ENCODE results near the gene MAP3K14. TPM values are rescaled to one million over a fixed set of nuclear protein-coding genes. Genes with fewer than 3 reads are reported as not detected.

MAP3K14 gene
- total RNA-seq, 1 donor from 2014 or later = 6.3 TPM

- no peak for ATAC-seq
Measured at GRCh38 chr17:45232514-45233422, 84.1 kb downstream of the MAP3K14 start.

GRCh38 chr17:45231481-45232116 is 85.2 kb downstream of the MAP3K14 start:
- ATAC-seq = no peak

GRCh38 chr17:45230787-45231480 is 85.9 kb downstream of the MAP3K14 start:
- peak; percentile 45 for ATAC-seq

- no peak for ATAC-seq
Measured at GRCh38 chr17:45230410-45230786, 86.4 kb downstream of the MAP3K14 start.

GRCh38 chr17:45229681-45230409 is 87.0 kb downstream of the MAP3K14 start:
- no peak for ATAC-seq

GRCh38 chr17:45228763-45229539 is 87.9 kb downstream of the MAP3K14 start:
- ATAC-seq = peak; percentile 46

GRCh38 chr17:45227926-45228762 is 88.7 kb downstream of the MAP3K14 start:
- no peak for ATAC-seq

- ATAC-seq = no peak
Measured at GRCh38 chr17:45227101-45227925, 89.5 kb downstream of the MAP3K14 start.

- ATAC-seq = no peak
Measured at GRCh38 chr17:45226576-45226975, 90.2 kb downstream of the MAP3K14 start.

- ATAC-seq = peak; percentile 68
Measured at GRCh38 chr17:45225964-45226530, 90.8 kb downstream of the MAP3K14 start.

- ATAC-seq = no peak
Measured at GRCh38 chr17:45225051-45225700, 91.6 kb downstream of the MAP3K14 start.

- no peak for ATAC-seq
Measured at GRCh38 chr17:45224671-45225050, 92.2 kb downstream of the MAP3K14 start.

GRCh38 chr17:45223539-45224528 is 93.0 kb downstream of the MAP3K14 start:
- ATAC-seq = no peak

GRCh38 chr17:45222996-45223538 is 93.8 kb downstream of the MAP3K14 start:
- no peak for ATAC-seq

GRCh38 chr17:45222289-45222995 is 94.4 kb downstream of the MAP3K14 start:
- ATAC-seq = no peak

GRCh38 chr17:45222014-45222288 is 94.9 kb downstream of the MAP3K14 start:
- no peak for ATAC-seq
